SK-N-MC (cell line): ENCODE results near the gene TMEM132D.

Experiments used
- FOXP2 ChIP-seq: optimal IDR thresholded peaks from 2 replicates; pipeline ENCODE3; 2011; ENCODE audit warnings: mild to moderate bottlenecking, moderate library complexity; ENCODE audit not compliant: insufficient read depth; ENCODE audit errors: extremely low read length, control extremely low read depth
- POLR2AphosphoS5 ChIP-seq: IDR thresholded peaks from 2 replicates; pipeline ENCODE4 v1.6.1; 2012; ENCODE audit warnings: mild to moderate bottlenecking, low read depth, low read length, borderline replicate concordance

- no peak for TF ChIP-seq POLR2AphosphoS5
- TF ChIP-seq FOXP2: no peak
Measured at GRCh38 chr12:129815846-129816245, 88.0 kb downstream of the TMEM132D start.
